NCI-H2227 (cell line): ENCODE data around the gene PID1.

Experiments used
- DNase-seq: peaks from one replicate; lab custom pipeline; 2025; ENCODE audit not compliant: unreplicated experiment; lab: John Stamatoyannopoulos, UW

Gene PID1

GRCh38 chr2:229261599-229261998 lies 9.5 kb downstream of the PID1 start:
- no peak for DNase-seq

DNA sequence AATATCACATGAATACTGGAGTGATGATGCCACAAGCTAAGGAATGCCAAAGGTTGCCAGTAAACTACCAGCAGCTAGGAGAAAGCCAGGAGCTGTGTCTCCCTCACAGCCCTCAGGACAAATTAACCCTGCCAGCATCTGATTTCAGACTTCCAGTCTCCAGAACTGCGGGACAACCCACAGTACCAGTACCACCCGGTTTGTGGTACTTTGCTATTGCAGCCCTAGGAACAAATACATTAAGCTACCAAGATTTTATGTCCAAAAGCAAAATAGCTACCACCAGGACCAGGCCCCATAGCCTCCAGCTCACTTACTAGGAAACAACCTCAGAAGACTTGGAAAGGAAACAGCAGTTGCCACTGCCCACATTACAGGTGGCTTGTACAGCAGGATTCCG lies 10.0 kb downstream of the PID1 start:
- no peak for DNase-seq

GRCh38 chr2:229257985-229258384 lies 13.1 kb downstream of the PID1 start:
- DNase-seq, result no peak

DNA sequence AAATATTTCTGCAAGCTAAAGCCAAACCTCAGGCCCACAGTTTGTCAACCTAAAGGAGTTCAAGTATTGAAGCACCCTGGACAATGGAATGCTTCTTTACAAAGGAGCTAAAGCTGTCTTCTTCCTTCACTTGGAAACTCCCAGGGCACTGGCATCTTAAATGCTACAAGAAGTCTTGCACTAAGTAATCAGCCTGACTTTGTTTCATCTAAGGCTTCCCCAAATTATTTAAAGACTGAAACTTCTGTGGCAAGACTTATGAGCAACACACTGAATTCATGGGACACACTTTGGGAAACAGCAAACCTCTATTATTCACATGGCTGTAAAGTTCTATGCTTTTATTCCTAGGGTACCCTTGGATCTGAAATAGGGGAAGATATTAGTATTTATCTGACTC lies 14.7 kb downstream of the PID1 start:
- no peak for DNase-seq

DNA sequence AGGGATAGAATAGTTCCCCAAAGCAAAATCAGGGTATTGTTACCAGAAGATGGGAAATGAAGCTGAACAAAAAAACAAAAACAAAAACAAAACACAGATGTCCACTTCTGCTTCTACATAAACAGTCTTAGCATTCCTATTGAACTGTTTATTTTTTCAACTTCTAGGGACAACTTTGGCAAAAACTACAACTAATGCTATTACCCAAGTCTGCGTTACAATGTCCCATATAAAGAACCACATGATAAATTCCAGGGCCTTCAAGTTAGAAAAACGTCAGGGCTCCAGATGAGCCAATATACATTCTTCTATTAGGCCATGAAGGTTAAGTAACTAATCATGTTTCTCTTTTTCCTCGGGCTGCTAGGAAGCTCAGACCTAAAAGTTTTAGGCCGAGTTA lies 16.9 kb downstream of the PID1 start:
- no peak for DNase-seq

- DNase-seq, result no peak
Observed at GRCh38 chr2:229252996-229253395, 18.1 kb downstream of the PID1 start.

DNA sequence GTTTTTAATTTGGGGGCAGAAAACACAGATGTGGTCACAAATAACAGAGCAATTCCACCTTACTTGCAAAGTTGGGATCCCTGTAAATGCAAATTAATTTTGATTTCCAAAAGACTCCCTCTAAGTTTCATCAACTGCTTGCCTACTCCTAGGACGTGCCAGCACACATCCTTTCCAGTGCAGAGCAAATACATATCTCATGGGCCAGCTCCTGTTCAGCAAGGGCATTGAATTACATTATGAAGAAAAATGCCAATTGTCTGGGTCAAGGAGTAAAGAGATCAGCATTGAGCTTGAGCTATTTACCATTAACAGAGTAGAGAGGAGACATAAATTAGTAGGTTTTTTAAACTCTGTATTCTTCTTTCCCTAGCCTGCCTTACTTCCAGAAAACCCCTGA lies 18.8 kb downstream of the PID1 start:
- no peak for DNase-seq

GRCh38 chr2:229249536-229249935 lies 21.6 kb downstream of the PID1 start:
- no peak for DNase-seq

GRCh38 chr2:229246334-229246733 lies 24.8 kb downstream of the PID1 start:
- no peak for DNase-seq

DNA sequence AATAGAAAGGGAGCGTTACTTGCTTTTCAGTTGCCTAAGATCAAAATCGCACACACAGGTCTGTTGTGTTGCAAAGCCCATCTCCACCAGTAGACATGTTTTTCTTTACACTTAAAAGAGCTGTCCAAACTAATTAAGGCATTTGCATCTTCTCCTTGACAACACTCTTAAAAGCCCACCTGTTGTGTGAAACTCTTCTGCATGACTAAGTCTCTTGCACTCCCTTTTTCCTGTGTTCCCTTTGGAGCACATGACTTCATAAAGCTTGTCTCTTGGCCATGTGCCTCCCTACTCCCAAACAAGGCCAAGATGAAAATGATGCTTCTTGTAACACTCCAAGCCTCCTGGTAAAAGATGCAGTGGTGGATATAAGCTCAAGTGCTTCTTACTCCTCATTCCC lies 26.1 kb downstream of the PID1 start:
- DNase-seq, result no peak

GRCh38 chr2:229243890-229244560 lies 27.1 kb downstream of the PID1 start:
- no peak for DNase-seq

DNA sequence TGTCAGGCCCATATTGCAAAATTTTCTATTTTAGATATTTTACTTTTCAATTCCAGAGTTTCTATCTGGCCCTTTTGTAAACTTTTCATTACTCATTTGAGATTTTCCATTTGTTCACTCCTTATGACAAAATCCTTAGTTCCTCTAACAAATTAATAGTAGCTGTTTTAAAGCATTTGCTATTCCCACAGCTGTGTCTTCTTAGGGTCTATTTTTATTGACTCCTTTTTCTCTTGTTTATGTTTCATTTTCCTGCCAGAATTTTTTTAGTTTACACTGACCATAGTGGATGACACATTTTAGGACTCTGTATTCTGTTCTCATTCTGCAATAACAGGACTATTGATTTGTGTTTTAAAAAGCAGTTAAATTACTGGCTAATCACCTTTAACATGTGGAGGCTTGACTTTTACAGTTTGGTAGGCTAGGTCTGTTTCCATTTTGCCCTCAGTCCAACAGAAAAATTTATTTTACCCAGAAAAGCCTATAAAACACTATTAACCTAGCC lies 30.0 kb downstream of the PID1 start:
- no peak for DNase-seq

- DNase-seq, result no peak
Observed at GRCh38 chr2:229239021-229239420, 32.1 kb downstream of the PID1 start.

DNA sequence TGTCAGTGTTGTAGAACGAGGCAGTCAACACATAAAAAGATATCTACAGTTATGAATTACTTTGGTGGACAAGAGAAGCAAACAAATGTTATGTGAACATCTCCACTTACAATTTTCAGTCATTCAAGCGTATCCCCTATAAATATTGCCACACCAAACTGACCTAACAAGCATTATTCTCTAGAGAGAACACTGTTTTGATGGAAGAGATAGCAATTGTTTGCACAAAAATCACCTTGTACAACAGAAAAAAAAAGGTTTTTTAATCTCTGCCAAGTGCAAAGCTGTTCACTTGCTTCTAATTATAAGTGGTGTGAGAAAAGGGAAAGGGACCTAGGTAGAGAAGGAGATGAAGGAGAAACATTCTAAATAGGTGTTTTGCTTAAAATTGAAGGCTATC lies 33.8 kb downstream of the PID1 start:
- no peak for DNase-seq

DNA sequence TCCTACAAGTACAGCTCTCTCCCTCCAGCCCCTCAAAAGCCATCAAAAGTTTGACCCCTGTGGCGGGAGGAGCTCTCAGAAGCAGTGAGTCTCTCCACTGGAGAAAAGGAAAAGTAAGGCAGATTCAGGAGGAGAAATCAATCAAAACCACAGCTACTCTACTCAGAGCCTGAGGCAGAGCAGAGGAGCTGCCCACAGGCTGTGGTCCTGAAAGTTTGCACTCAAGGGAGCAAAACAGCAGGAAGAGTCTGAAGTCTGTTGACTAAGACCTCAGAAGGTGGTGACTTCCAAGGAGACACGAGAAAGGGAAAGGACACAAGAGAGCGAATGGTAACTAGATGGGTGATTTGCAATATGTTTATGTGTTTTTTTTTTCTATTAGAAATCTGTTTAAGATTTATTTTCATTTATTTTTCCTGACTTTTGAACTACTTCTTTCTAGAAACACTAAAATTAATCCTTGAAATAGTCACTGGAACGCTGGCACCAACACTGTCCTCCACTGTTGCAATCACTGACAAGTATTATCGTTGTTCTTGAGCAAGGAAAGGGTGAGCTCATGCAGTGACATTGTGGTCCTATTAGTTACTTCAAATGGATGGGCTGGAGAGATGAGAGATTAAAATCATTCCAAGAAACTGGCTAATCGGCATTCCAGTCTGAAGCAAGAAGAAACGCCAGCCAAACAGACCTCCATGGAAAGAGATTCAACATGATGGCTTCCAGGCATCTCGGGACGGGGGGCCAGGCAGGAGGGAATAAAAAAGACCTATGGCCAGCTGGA lies 35.8 kb downstream of the PID1 start:
- DNase-seq, result no peak

DNA sequence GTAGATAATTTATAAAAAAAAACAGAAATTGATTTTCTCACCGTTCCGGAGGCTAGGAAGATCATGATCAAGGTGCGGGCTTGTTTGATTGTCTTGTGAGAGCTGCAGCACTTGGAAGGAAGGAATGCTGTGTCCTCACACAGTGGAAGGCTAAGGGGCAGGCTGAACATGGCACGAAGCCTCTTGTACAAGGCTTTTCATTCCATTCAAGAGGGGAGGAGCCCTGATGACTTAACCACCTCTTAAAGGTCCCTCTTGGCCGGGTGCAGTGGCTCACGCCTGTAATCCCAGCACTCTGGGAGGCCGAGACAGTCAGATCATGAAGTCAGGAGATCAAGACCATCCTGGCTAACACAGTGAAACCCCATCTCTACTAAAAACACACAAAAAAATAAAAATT lies 39.2 kb downstream of the PID1 start:
- no peak for DNase-seq

- DNase-seq, result no peak
Observed at GRCh38 chr2:229231328-229231868, 39.7 kb downstream of the PID1 start.

- DNase-seq, result no peak
Observed at GRCh38 chr2:229230911-229231310, 40.2 kb downstream of the PID1 start.

- DNase-seq, result no peak
Observed at GRCh38 chr2:229230256-229230655, 40.8 kb downstream of the PID1 start.

GRCh38 chr2:229226382-229226781 lies 44.7 kb downstream of the PID1 start:
- no peak for DNase-seq

DNA sequence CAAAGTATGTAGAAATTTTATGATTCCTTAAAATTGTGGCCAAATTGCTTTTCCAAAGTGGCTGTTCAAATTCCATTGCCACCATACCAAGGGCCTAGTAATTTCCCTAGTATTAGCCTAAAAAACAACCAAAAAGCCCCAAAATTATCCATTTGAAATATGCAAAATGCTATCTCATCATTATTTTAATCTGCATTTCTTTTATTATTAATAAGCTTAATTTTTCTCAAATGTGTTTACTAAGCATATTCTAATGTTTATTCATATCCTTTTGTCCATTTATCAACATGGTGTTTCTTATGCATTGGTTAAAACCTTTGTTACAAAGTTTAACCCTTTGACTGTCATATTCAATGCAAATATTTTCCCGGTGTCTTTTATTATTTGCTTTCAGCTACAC lies 48.0 kb downstream of the PID1 start:
- no peak for DNase-seq

DNA sequence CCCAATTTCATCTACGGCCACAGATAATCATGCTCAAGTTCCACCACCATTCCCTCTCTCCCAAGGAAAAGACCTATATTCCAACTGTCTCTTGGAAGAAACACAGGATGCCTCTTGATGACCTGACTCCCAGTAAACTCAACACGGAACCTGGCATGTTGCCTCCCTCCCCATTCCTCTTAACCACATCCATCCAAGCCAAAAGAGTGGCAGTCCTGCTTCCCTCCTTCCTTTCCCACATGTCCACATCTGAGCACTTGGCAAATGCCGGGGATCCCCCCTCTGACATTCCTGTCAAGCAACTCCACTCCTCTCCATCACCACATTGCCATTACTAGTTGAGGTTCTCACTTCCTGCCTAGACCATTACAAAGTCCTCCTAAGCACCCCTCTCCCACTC lies 49.4 kb downstream of the PID1 start:
- DNase-seq, result no peak
